Epithelial cell of proximal tubule (primary cell): ENCODE measurements around the gene PRR14L. TPM values are rescaled to one million over a fixed set of nuclear protein-coding genes. Genes with fewer than 3 reads are reported as not detected.

Experiments
- DNase-seq: peaks from one replicate; pipeline ENCODE4 v3.0.0-alpha.2; 2011; ENCODE audit warnings: low read depth
- H3K4me3 ChIP-seq: 2 replicates; pipeline ENCODE4 v1.5.1; 2011; ENCODE audit warnings: low read depth, mild to moderate bottlenecking, low read length
- total RNA-seq: library from RNA; depleted of rRNA; stranded (reverse); fragments of >200 nt; gene quantifications from 2 replicates; pipeline ENCODE4 v1.2.3, GENCODE V29; 2015
- TF ChIP-seq, protein P1 (sequence below): conservative IDR thresholded peaks from 2 replicates; pipeline ENCODE4 v1.5.1; 2012; ENCODE audit warnings: low read depth, mild to moderate bottlenecking, low read length

PRR14L gene
- total RNA-seq, 1 donor from 2014 or later, result 15.9 TPM

- DNase-seq, result no peak
- TF ChIP-seq, protein P1, sequence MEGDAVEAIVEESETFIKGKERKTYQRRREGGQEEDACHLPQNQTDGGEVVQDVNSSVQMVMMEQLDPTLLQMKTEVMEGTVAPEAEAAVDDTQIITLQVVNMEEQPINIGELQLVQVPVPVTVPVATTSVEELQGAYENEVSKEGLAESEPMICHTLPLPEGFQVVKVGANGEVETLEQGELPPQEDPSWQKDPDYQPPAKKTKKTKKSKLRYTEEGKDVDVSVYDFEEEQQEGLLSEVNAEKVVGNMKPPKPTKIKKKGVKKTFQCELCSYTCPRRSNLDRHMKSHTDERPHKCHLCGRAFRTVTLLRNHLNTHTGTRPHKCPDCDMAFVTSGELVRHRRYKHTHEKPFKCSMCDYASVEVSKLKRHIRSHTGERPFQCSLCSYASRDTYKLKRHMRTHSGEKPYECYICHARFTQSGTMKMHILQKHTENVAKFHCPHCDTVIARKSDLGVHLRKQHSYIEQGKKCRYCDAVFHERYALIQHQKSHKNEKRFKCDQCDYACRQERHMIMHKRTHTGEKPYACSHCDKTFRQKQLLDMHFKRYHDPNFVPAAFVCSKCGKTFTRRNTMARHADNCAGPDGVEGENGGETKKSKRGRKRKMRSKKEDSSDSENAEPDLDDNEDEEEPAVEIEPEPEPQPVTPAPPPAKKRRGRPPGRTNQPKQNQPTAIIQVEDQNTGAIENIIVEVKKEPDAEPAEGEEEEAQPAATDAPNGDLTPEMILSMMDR, result no peak
- no peak overlapping the region for H3K4me3 ChIP-seq
These were observed 98.3 kb downstream of the PRR14L start for GRCh38 chr22:31651664-31652063.

DNA sequence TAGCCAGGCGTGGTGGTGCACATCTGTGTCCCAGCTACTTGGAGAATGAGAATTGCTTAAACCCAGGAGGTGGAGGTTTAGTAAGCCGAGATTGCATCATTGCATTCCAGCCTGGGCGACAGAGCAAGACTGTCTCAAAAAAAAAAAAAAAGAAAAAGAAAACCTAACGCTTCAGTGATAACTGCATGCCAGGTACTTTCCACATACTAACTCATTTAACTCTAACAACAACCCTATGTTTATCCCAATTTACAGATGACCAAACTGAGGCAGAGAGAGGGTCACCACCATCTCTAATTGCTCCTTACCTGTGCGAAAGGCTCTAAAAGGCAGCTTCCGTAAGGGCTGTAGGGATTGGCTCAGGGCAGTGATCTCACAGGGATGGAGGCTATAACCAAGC is 99.5 kb downstream of the PRR14L start:
- no peak overlapping the region for H3K4me3 ChIP-seq
- peak; percentile 82 for DNase-seq
- TF ChIP-seq, protein P1, result no peak

- H3K4me3 ChIP-seq, result no peak overlapping the region
- no peak for DNase-seq
- TF ChIP-seq, protein P1, result no peak
These were observed 102.2 kb downstream of the PRR14L start for GRCh38 chr22:31647523-31648320.

GRCh38 chr22:31647066-31647465 is 102.9 kb downstream of the PRR14L start:
- TF ChIP-seq, protein P1, result no peak
- no peak overlapping the region for H3K4me3 ChIP-seq
- no peak for DNase-seq

DNA sequence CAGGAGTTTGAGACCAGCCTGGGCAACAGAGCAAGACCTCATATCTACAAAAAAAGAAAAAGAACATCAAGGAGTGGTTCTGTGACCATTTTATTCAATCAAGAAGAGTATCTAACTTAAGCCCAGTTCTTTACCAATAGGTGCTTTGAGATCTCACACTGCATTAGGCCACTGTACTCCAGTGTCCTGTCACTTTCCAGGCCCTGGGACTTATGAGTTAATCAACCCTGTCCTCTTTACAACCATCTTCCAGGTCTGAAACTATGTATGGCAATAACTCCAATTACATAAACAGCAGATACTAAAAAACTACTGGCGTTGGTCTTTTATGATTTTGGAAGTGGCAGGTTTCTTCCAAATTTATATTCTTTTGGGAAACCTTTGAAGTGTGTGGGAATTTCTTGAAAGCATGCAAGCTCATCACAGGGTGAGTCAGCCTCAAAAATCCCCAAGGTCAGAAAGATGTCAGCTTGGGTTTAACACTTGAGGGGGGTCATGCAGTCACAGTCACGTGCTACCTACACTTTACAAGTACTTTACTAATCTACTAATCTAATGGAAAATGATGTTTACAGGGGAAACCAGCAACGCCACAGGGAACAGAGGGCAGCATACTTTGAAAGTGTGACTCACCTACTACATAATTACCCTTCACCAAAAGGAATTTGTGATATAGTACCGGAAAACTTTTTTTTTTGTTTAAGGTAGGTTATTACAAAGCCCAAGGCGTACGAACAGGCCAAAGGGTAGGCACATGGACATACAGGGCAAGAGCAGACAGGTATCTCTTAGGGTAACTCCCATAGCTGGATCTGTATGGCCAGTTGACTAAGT is 103.5 kb downstream of the PRR14L start:
- H3K4me3 ChIP-seq, result no peak overlapping the region
- TF ChIP-seq, protein P1, result no peak
- peak; percentile 99 for DNase-seq

GRCh38 chr22:31639436-31640039 is 110.4 kb downstream of the PRR14L start:
- TF ChIP-seq, protein P1, result no peak
- no peak for DNase-seq
- no peak overlapping the region for H3K4me3 ChIP-seq
